Neutrophil (primary cell): ENCODE measurements around the gene STUB1.

ENCODE experiments used
- H3K27ac ChIP-seq: fragments of 200-600 bp; sonication (generic); 2 replicates; pipeline ENCODE4 v1.5.1; 2016; ENCODE audit warnings: mild to moderate bottlenecking, moderate library complexity
- H3K27me3 ChIP-seq: fragments of 200-600 bp; sonication (generic); 2 replicates; pipeline ENCODE4 v1.6.0; 2016; ENCODE audit warnings: mild to moderate bottlenecking
- H3K36me3 ChIP-seq: fragments of 200-600 bp; sonication (generic); 2 replicates; pipeline ENCODE4 v1.5.1; 2017
- H3K4me1 ChIP-seq, 2 experiments: fragments of 200-600 bp in 1 of 2; sonication (generic) in 1 of 2; 1 replicate in 1 of 2; 2 replicates in 1 of 2; pipeline versions ENCODE4 v1.5.1 to v1.6.1; 2013 to 2016; ENCODE audit warnings: low read depth in 1 of 2, low read length in 1 of 2, mild to moderate bottlenecking in 1 of 2, moderate library complexity in 1 of 2; ENCODE audit not compliant: control insufficient read depth in 1 of 2, insufficient read depth in 1 of 2
- H3K4me3 ChIP-seq, 2 experiments: fragments of 200-600 bp in 1 of 2; sonication (generic) in 1 of 2; 1 replicate in 1 of 2; 2 replicates in 1 of 2; pipeline ENCODE4 v1.5.1; 2013 to 2016; ENCODE audit warnings: low read depth in 1 of 2, low read length in 1 of 2, mild to moderate bottlenecking in 1 of 2, moderate library complexity in 1 of 2
- H3K9me3 ChIP-seq: fragments of 200-600 bp; sonication (generic); 2 replicates; pipeline ENCODE4 v1.5.1; 2016
- CTCF ChIP-seq: fragments of 200-600 bp; sonication (generic); IDR thresholded peaks from 2 replicates; pipeline ENCODE4 v1.5.1; 2016; ENCODE audit warnings: antibody characterized with exemption

STUB1 gene

GRCh38 chr16:633336-634050 is 46.7 kb upstream of the STUB1 start:
- Histone ChIP-seq H3K27ac (no peak overlapping the region), H3K36me3 (peaks cover 20% of the 10 kb centered on the region), H3K9me3 (no peaks in the 10 kb centered on the region), H3K4me1 (peaks cover 14 to 24% of the 10 kb centered on the region in 2 experiments), H3K27me3 (peaks cover 25% of the 10 kb centered on the region), H3K4me3 (no peak overlapping the region)
- no peak for TF ChIP-seq CTCF

- Histone ChIP-seq H3K9me3 (no peaks in the 10 kb centered on the region), H3K4me1 (peaks cover 14 to 24% of the 10 kb centered on the region in 2 experiments), H3K27ac (no peak overlapping the region), H3K4me3 (no peak overlapping the region), H3K27me3 (peaks cover 25% of the 10 kb centered on the region), H3K36me3 (peaks cover 13% of the 10 kb centered on the region)
- no peak for TF ChIP-seq CTCF
Measured at GRCh38 chr16:634051-634670, 46.0 kb upstream of the STUB1 start.

DNA sequence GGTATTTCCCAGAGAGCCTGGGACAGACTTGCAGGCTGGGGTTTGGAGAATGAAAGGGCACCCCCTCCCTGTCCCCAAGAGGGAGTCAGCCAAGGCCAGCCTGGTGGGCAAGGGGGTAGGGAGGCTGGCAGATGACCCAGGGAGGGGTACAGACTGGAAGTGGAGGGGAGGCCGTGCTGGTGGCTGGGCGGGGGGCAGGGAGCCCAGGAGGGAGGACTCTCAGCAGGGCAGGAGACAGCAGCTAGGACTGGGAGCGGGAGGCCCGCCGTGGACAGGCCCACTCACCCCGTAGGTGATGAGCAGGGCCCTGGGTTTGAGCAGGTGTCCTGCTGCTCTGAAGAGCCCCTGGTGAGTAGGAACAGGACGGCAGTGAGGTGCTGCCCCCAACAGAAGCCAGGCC is 45.2 kb upstream of the STUB1 start:
- Histone ChIP-seq H3K36me3 (peaks cover 8% of the 10 kb centered on the region), H3K27me3 (peaks cover 24% of the 10 kb centered on the region), H3K4me1 (peaks cover 14 to 24% of the 10 kb centered on the region in 2 experiments), H3K27ac (no peak overlapping the region), H3K4me3 (no peak overlapping the region), H3K9me3 (no peaks in the 10 kb centered on the region)
- TF ChIP-seq CTCF: no peak

DNA sequence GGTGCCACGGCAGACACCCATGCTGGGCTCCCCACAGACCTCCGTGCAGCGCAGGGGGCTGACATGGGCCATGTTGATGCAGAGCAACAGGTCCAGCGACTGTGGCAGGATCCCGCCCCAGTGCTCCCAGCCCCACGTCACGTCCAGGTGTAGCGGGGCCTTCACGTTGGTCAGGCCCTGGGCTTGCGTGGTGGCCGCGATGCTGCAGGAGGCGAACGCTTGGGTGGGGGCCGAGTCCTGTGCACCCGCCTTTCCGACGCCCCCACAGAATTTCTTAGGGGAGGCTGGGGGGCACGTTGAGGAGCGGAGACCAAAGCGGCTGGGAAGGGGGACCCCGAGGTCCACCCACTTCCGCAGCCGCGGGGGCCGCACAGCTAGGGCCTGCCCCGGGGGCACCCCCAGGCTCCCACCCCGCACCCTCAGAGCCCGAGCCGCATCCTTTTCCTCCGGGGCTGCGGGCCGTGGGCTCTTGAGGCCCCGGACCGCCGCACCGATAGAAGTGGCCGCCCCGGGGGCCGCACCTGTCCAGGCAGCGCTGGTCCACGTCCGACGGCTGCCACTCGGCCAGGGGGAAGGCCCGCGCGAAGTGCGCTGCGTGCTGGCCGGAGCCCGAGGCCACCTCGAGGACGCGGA is 44.5 kb upstream of the STUB1 start:
- Histone ChIP-seq H3K4me1 (peaks cover 14 to 24% of the 10 kb centered on the region in 2 experiments), H3K27ac (peak overlapping the region; percentile 89), H3K4me3 (peak overlapping the region; percentile 75 to 97), H3K9me3 (no peaks in the 10 kb centered on the region), H3K36me3 (peaks cover 8% of the 10 kb centered on the region), H3K27me3 (peaks cover 17% of the 10 kb centered on the region)
- TF ChIP-seq CTCF: no peak

GRCh38 chr16:636206-637080 is 43.8 kb upstream of the STUB1 start, which contains the start of gene METTL26:
TSS of gene METTL26 (minus strand) at chr16:636305. CDS start at chr16:636290, 15 bp downstream.
- peaks cover 19 to 30% of the 10 kb centered on the region in 2 experiments for H3K4me1 ChIP-seq
- H3K4me3 ChIP-seq: peak within 1 kb of the TSS; percentile 75 to 97
- peaks cover 8% of the 10 kb centered on the region for H3K36me3 ChIP-seq
- TF ChIP-seq CTCF: peak; percentile 67
- peak within 1 kb of the TSS; percentile 89 for H3K27ac ChIP-seq
- H3K27me3 ChIP-seq: peaks cover 9% of the 10 kb centered on the region
- no peaks in the 10 kb centered on the region for H3K9me3 ChIP-seq
